ENCODE results near the gene ABCA13.
"Not testable (repeated sequence)": the region's sequence is repeated elsewhere in the genome, so short reads cannot be mapped to it uniquely, and the experiment has no call there.

Gene ABCA13

DNA sequence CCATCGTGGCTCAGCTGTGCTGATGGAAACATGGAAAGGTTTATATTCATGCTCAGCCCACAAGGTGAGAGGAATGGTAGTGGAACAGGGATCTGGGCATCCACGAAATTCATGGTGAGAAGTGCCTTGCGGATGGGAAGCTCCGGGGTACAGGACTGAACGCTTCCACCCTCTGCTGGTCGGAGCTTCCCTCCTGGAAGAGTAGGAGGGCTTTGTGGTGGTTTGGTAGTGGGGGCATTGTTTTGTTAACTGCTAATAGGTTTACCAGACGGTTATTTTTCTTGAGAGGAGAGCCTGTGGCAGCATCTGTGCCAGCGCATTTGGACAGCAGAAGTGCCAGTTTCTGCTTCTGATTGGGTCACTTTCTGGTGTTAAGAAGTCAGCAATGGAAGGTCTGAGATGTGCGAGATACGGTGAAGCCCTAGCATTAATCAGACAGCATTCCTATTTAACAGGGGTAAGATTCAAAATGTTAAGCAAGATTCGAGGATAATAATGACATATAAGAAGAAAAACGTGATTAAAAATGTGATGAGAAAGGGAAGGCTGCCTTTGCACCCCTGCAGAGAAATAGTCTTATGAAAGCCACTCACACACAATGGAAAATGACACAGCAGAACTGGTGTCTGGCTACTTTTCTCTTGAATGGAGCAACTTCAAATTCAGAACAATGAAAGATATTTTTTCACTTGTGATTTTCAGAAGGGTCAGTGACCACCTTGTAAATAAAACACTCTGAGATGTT is 17.7 kb downstream of the ABCA13 start:
- TF ChIP-seq, protein P1, sequence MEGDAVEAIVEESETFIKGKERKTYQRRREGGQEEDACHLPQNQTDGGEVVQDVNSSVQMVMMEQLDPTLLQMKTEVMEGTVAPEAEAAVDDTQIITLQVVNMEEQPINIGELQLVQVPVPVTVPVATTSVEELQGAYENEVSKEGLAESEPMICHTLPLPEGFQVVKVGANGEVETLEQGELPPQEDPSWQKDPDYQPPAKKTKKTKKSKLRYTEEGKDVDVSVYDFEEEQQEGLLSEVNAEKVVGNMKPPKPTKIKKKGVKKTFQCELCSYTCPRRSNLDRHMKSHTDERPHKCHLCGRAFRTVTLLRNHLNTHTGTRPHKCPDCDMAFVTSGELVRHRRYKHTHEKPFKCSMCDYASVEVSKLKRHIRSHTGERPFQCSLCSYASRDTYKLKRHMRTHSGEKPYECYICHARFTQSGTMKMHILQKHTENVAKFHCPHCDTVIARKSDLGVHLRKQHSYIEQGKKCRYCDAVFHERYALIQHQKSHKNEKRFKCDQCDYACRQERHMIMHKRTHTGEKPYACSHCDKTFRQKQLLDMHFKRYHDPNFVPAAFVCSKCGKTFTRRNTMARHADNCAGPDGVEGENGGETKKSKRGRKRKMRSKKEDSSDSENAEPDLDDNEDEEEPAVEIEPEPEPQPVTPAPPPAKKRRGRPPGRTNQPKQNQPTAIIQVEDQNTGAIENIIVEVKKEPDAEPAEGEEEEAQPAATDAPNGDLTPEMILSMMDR (IDR thresholded peaks at IDR 0.05) = no peak
- H3K4me3 ChIP-seq (ENCODE audit: low read depth, low read length) = no peak overlapping the region
- no peaks in the 10 kb centered on the region for H3K27me3 ChIP-seq (ENCODE audit: control insufficient read depth, insufficient read depth, low read length)
- no peak overlapping the region for H2AFZ ChIP-seq
- no peaks in the 10 kb centered on the region for H3K9me3 ChIP-seq (ENCODE audit: control insufficient read depth, low read length)
- H3K9ac ChIP-seq = no peak overlapping the region
- H3K79me2 ChIP-seq = no peaks in the 10 kb centered on the region
- no peaks in the 10 kb centered on the region for H3K36me3 ChIP-seq (ENCODE audit: control insufficient read depth, insufficient read depth, low read length)
- H3K4me2 ChIP-seq (ENCODE audit: low read length) = no peak overlapping the region
- H3K4me1 ChIP-seq = no peaks in the 10 kb centered on the region
- H3K27ac ChIP-seq = no peak overlapping the region

DNA sequence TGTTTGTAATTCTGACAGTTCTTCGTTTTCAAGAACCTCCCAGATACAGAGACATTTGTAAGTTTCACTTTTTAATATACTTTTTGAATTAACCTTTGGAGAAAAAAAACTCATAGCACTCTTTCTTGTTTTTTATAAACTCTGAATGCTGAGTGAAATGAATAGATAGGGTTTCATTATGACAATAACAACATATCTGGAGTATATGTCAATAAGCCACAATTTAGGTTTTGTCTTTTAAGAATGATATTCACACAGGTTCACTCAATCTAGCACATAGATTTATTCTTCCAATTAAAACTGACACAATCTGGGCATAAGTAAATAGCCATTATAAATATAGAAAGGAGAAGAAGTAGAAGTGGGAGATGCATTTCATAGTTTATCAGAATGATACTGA is 21.7 kb downstream of the ABCA13 start:
- Histone ChIP-seq H3K9ac (no peak overlapping the region), H3K36me3 (ENCODE audit: control insufficient read depth, insufficient read depth, low read length) (no peaks in the 10 kb centered on the region), H3K4me1 (no peaks in the 10 kb centered on the region), H3K4me2 (ENCODE audit: low read length) (no peak overlapping the region), H3K4me3 (ENCODE audit: low read depth, low read length) (no peak overlapping the region), H3K27ac (no peak overlapping the region), H3K79me2 (no peaks in the 10 kb centered on the region), H3K27me3 (ENCODE audit: control insufficient read depth, insufficient read depth, low read length) (no peaks in the 10 kb centered on the region), H3K9me3 (ENCODE audit: control insufficient read depth, low read length) (no peaks in the 10 kb centered on the region), H2AFZ (no peak overlapping the region)
- TF ChIP-seq, protein P1 (IDR thresholded peaks at IDR 0.05) = no peak

DNA sequence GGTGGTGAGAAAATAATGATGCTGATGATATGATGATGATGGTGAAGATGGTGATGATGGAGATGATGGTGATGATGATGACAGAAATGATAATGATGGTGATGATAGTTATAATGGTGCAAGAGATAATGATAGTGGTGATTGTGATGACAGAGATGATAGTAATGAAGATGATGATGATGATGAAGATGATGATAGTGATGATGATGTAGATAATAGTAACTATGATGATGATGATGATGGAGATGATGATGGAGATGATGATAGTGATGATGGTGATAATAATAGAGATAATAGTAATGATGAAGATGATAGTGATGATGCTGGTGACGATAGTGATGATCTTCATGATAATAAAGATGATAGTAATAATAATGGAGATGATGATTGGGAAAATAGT is 22.2 kb downstream of the ABCA13 start:
- TF ChIP-seq, protein P1 (IDR thresholded peaks at IDR 0.05) = no peak

DNA sequence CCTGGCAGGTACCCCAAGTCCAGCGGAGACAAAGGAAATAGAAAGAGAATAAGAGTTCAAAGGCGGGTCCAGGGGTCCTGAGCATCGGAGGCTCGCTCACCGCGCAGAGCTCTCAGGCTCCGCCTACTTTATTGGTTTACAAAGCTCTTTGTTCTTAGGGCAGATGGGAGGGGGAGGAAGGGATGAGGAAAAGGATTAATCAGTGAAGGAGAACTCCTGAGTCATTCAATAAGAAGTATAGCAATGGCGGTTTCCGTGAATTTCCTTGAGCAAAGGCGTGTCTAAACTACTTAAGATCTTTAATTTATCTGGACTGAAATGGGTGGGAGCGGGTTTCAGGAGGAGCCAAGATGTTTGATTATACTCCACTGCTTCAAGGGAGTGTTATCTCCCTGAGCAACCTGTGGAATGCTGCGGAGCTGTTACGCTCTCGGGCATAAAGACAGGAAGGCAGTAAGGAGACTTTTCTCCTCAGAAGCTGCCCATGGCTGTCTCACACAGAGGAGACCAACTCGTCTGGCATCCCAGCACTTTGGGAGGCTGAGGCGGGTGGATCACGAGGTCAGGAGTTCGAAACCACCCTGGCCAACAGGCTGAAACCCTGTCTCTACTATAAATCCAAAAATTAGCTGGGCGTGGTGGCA is 29.8 kb downstream of the ABCA13 start:
- H2AFZ ChIP-seq; H3K36me3 ChIP-seq (ENCODE audit: control insufficient read depth, insufficient read depth, low read length); H3K4me2 ChIP-seq (ENCODE audit: low read length); H3K27me3 ChIP-seq (ENCODE audit: control insufficient read depth, insufficient read depth, low read length); H3K79me2 ChIP-seq; H3K9me3 ChIP-seq (ENCODE audit: control insufficient read depth, low read length); H3K9ac ChIP-seq; H3K4me1 ChIP-seq; H3K27ac ChIP-seq; H3K4me3 ChIP-seq (ENCODE audit: low read depth, low read length): not testable (repeated sequence)

More for the DNA sequence above, 22.2 kb downstream of the ABCA13 start:
- no peak overlapping the region for H3K27ac ChIP-seq
- H3K27me3 ChIP-seq (ENCODE audit: control insufficient read depth, insufficient read depth, low read length) = no peaks in the 10 kb centered on the region
- no peaks in the 10 kb centered on the region for H3K9me3 ChIP-seq (ENCODE audit: control insufficient read depth, low read length)
- no peak overlapping the region for H3K4me3 ChIP-seq (ENCODE audit: low read depth, low read length)
- no peak overlapping the region for H3K4me2 ChIP-seq (ENCODE audit: low read length)
- H3K36me3 ChIP-seq (ENCODE audit: control insufficient read depth, insufficient read depth, low read length) = no peaks in the 10 kb centered on the region
- H3K4me1 ChIP-seq = no peaks in the 10 kb centered on the region
- no peak overlapping the region for H3K9ac ChIP-seq
- H3K79me2 ChIP-seq = no peaks in the 10 kb centered on the region
- H2AFZ ChIP-seq = no peak overlapping the region

DNA sequence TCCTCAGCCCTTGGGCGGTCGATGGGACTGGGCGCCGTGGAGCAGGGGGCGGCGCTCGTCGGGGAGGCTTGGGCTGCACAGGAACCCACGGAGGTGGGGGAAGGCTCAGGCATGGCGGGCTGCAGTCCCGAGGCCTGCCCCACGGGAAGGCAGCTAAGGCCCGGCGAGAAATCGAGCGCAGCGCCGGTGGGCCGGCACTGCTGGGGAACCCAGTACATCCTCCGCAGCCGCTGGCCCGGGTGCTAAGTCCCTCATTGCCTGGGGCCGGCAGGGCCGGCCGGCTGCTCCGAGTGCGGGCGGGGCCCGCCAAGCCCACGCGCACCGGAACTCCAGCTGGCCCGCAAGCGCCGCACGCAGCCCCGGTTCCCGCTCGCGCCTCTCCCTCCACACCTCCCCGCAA is 31.7 kb downstream of the ABCA13 start:
- H3K27me3 ChIP-seq (ENCODE audit: control insufficient read depth, insufficient read depth, low read length); H3K27ac ChIP-seq; H3K79me2 ChIP-seq; H3K4me1 ChIP-seq; H3K9ac ChIP-seq; H3K9me3 ChIP-seq (ENCODE audit: control insufficient read depth, low read length); H2AFZ ChIP-seq; H3K4me2 ChIP-seq (ENCODE audit: low read length); H3K36me3 ChIP-seq (ENCODE audit: control insufficient read depth, insufficient read depth, low read length); H3K4me3 ChIP-seq (ENCODE audit: low read depth, low read length): not testable (repeated sequence)

Data from parathyroid adenoma (tissue), 2 donors.